Measurements from ENCODE around the gene PHACTR4.
"Not testable (repeated sequence)": the region's sequence is repeated elsewhere in the genome, so short reads cannot be mapped to it uniquely, and the experiment has no call there.

Gene PHACTR4

DNA sequence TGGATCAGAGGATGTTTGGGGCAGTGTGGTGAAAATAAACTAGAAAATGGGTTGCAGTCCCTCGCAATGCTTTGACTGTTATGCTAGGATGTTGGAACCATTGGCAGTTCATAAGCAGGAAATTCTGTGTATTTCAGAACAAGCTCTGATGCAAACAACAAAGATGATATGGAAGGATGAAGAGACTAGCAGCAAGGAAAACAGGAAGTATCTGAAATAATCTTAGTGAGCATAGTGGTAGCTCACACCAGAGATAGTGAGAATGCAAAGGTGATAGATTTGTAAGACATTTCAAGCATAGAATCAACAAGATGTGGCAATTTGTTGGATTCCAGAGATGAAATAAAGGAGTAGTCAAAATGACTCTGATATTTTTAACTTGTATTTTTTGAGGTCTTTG lies 125.2 kb downstream of the PHACTR4 start:
- DNase-seq (ENCODE audit: low read depth, low spot score): no peak

DNA sequence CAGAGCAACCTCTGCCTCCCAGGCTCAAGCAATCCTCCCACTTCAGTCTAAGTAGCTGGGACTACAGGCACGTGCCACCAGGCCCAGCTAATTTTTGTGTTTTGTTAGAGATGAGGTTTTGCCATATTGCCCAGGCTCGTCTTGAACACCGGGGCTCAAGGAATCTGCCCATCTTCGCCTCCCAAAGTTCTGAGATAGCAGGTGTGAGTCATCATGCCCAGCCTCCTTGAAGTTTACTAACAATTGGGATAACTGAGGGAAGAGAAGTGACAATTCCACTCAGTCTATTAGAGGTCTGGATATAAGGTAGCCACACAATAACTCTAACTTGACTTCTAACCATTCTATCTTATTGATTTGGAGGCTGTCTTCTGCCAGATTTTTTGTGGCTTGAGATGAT lies 130.0 kb downstream of the PHACTR4 start:
- DNase-seq (ENCODE audit: low read depth, low spot score): no peak

DNA sequence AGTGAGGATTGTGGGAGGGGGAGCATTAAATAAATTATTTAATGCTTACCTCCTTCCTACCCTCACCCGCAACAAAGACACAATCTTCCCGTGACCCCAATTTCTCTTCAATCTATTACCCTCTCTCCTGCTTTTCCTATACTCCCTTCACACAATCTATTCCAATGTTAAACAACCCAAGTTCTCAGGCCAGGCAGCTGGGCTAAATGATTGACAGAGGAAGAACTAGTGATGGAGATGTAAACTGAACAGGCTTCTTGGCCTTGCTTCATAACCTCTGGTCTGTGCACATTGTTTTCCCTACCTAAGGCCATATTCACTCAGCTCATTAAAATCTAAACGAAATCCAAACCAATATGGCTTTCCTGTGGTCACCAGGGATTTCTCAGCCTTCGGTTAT lies 132.4 kb downstream of the PHACTR4 start:
- DNase-seq (ENCODE audit: low read depth, low spot score): no peak

DNA sequence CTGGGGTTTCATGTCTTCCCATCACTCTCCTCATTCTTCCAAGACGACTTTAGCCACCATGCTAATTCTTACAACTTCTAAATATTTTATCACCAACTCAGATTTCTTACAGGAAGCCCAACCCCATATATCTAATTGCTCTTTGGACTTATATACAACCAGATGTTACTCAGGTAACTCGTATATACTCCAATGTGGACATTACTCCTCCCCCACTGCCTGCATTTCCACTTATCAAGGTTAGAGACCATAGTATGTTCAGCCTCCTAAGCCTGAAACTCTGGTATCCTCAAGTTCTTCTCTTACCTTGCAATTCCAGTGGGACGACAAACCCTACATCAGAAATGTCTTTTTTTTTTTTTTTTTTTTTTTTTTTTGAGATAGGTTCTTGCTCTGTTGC lies 133.6 kb downstream of the PHACTR4 start:
- DNase-seq (ENCODE audit: low read depth, low spot score): no peak

DNA sequence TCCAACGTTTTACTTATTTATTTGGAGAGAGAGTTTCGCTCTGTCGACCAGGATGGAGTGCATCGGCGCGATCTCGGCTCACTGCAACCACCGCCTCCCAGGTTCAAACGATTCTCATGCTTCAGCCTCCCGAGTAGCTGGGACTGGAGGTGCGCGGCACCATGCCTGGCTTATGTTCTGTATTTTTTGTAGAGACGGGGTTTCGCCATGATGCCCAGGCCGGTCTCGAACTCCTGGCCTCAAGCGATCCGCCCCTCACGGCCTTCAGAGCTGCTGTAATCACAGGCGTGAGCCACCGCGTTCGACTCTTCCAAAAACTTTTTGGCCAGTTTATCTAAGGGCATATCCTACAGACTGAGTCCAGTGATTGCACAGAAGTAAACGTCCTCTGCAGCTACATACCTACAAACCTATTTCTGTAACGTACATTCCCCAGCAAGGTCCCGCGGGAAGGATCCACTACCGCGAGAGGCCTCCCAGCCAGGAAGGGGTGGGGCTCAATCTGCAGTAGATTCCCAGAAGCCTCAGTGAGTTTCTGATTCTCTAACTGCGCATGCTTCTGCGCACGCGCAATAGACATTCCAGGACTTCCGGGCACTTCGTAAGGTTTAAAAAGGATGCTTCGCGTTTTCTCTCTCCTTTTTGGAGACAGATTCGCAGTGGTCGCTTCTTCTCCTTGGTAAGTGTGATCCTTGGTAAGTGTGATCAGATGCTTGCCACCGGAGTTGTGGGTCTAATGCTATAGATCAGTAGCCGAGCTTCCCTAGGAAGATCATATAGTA lies 136.1 kb downstream of the PHACTR4 start, which contains the start of gene RCC1:
RCC1 (plus strand) TSS at position 638 of the 782 bp plus-strand sequence. CDS start 23,824 bp downstream, outside the sequence.
- peak; percentile 99 for DNase-seq (ENCODE audit: low read depth, low spot score)

DNA sequence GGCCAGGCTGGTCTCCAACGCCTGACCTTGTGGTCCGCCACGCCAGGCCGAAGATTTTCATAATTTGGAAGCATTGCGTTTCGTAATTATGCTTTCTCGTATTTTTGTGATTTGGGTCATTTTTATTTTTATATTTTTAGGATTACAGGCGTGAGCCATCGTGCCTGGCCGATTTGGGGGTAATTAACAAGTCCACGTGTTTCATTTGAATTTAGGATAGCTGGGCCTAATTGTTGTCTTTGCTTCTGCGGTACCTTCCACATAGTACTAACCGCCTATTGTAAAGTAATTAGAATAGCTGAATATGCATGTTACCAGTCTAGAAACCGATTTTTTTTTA lies 137.3 kb downstream of the PHACTR4 start:
- no peak for DNase-seq (ENCODE audit: low read depth, low spot score)

DNA sequence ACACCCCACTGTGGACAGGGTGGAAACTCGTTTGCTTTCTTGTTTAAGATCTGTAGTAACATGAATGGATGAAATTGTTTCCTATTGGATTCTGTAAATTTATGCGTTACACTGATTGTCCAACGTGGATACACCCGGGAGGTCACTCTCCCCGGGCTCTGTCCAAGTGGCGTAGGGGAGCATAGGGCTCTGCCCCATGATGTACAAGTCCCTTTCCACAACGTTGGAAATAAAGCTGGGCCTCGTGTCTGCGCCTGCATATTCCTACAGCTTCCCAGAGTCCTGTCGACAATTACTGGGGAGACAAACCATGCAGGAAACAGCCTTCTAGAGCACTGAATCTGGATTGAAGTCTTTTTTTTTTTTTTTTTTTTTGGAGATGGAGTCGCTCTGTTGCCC lies 137.7 kb downstream of the PHACTR4 start:
- DNase-seq (ENCODE audit: low read depth, low spot score): peak; percentile 32

DNA sequence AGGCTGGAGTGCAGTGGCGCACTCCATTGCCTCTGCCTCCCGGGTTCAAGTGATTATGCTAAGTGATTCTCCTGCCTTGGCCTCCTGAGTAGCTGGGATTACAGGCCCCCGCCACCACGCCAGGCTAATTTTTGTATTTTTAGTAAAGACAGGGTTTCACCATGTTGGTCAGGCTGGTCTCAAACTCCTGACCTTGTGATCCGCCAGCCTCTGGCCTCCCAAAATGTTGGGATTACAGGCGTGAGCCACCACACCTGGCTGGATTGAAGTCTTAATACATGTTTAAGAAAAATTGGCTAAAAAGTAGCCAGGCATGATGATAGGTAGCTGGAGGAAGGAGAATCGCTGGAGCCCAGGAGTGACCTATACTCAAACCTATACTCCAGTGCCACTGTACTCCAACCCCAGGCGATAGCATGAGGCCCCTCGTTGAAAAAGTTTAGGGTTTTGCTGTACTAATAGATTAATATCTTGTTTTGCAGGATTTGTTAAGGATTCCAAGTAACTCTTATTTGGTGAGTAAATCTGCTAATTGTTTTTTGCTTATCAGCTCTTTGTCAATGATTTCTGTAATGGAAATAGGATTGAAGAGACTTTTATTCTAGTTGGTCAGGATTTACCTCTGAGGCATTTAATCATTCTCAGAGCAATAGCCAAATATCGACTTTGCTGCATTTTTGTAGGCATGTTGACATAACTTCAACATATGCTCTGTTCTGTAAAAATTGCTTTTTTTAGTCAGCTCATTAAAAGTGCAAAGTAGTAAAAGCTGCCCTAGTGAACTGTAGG lies 138.3 kb downstream of the PHACTR4 start:
- DNase-seq (ENCODE audit: low read depth, low spot score): no peak

DNA sequence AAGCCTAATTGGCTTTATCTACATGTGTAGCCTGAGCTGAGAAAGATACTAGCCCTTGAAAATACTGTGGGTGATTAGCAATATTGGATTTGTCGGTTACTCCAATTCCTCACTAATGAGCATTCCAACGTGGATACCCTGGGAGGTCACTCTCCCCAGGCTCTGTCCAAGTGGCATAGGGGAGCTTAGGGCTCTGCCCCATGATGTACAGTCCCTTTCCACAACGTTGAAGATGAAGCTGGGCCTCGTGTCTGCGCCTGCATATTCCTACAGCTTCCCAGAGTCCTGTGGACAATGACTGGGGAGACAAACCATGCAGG lies 138.9 kb downstream of the PHACTR4 start:
- DNase-seq (ENCODE audit: low read depth, low spot score): peak; percentile 46

DNA sequence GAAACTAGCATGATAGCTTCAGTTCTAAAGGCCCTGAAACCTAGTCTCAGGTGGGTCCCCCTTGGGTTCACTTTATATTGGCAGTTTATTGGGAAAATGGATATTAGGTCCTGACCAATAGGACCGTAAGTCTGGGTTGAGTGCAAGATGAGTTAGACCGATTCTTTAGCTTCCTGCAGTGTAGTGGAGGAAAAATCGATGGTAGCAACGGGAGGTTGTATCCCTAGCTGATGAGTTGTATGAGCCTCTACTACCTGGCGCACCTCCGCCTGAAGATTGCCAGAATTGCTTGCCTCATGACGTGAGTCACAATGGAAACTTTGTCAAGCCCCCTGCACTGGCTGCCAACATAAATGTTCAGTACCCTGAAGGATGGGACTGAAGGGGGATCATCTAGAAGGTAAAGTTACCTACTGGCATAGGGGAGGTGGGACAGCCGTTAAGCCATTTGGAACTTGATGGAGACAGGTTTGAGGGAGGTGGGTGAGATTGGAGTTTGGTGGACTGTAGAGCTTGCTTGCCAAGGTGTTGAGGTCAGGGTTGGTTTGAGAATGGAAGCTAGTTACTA lies 140.2 kb downstream of the PHACTR4 start:
- DNase-seq (ENCODE audit: low read depth, low spot score): peak; percentile 40

DNA sequence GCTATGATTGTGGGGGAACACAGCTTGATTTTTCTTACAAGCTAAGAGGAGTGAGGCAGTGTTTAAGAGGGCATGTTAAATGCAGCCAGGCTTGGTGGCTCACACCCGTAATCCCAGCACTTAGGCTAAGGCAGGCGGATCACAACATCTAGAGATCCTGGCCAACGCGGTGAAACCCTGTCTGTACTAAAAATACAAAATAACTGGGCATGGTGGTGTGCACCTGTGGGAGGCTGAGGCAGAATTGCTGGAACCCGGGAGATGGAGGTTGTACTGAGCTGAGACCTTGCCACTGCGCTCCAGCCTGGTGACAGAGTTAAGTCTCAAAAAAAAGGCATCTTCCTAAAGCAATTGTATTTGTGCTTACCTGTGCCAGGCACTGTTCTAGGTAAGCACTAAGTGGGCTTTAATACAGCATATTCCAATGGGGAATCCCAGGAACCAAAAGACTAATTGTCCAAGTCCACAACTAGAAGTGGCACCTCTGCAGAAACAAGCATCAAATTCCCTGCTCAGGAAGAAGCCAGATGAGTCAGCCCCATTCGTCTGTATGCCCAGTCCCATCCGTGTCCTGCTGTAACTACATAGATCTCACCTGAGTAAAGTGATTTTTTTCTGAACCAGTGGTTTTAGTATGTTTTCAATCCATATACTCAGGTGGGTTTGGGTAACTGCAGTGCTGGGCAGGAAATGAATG lies 140.9 kb downstream of the PHACTR4 start:
- peak; percentile 45 for DNase-seq (ENCODE audit: low read depth, low spot score)

DNA sequence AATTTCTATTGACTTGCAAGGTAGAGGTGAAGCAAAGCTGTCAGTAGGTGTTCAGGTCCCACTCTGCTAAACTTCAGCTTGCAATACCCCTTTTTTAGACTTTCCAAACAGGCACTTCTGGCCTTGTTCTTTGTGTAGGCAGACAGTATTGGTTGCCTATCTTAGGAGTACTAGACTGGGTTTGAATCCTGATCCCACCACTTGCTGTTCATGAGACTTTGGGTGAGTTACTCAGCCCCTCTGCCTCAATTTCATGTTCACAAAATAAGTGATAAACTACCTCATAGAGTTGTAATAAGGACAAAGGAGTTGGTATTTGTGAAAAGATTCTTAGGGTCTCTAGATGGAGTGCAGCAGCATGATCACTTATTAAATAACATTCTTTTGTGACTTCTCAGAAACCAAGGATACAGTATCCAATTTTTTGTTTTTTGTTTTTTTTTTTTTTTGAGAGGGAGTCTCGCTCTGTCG lies 141.5 kb downstream of the PHACTR4 start:
- DNase-seq (ENCODE audit: low read depth, low spot score): peak; percentile 26

DNA sequence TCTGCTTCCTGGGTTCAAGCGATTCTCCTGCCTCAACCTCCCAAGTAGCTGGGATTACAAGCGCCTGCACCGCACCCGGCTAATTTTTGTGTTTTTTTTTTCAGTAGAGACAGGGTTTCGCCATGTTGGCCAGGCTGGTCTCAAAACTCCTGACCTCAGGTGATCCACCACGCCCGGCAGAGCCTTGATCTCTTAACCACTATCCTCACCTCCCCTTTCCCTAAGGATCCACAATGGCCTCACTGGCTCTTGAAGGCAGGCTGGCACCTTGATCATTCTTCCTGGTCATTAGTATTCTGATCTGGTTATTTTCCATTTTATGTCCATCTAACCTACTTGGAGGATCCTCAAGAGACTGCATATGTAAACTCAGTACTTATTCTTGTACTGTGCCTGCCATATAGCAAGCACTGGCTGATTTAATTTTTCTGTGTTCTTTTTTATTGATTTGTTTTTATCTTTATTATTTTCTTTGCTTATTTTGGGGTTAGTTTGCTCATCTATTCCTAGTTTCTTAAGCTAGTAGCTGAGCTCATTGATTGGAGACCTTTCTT lies 142.6 kb downstream of the PHACTR4 start:
- no peak for DNase-seq (ENCODE audit: low read depth, low spot score)

DNA sequence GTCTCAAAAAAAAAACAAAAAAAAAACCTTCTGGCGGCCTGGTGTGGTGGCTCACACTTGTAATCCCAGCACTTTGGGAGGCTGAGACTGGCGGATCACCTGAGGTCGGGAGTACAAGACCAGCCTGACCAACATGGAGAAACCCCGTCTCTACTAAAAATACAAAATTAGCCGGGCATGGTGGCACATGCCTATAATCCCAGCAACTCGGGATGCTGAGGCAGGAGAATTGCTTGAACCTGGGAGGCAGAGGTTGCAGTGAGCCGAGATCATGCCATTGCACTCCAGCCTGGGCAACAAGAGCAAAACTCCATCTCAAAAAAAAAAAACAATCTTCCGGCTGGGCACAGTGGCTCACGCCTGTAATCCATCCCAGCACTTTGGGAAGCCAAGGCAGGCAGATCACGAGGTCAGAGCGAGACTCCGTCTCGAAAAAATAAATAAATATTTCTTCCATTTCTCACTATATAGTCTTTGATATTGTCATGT lies 144.9 kb downstream of the PHACTR4 start:
- not testable (repeated sequence) for DNase-seq (ENCODE audit: low read depth, low spot score)

DNA sequence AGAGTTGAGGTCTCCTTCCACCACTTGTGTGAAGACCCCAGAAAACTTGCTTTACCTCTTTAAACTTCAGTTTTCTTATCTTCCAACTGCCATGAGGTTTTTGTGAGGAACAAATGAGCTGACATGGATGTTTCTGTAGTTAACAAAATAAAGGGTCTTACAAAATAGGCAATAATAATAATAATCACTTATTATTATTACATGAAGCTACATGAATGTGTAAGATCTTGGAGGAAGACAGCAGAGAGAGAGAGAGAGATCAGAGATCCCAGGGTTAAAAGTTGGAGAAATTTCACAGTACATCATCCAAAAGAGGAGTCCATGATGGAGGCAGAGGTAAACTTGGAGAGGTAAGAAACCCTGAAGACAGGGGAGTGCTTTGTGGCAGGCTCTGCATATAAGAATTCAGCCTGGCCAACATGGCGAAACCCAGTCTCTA lies 147.0 kb downstream of the PHACTR4 start:
- no peak for DNase-seq (ENCODE audit: low read depth, low spot score)

DNA sequence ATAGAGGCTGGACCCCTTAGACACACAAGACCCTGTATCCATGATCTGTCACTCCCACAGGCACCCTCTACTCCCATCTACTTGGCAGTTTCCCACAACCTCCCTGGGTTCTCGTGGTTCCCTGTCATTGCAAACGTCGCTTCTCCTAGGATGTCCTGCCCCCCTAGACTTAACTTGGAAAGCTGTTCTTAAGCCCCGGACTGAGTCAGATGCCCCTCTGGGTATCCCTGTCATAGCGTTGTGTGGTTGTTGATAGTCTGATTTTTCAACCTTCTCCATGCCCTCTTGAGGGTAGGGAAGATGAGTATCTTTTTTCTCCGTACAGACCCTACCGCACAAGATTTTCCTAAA lies 148.1 kb downstream of the PHACTR4 start:
- peak; percentile 35 for DNase-seq (ENCODE audit: low read depth, low spot score)

DNA sequence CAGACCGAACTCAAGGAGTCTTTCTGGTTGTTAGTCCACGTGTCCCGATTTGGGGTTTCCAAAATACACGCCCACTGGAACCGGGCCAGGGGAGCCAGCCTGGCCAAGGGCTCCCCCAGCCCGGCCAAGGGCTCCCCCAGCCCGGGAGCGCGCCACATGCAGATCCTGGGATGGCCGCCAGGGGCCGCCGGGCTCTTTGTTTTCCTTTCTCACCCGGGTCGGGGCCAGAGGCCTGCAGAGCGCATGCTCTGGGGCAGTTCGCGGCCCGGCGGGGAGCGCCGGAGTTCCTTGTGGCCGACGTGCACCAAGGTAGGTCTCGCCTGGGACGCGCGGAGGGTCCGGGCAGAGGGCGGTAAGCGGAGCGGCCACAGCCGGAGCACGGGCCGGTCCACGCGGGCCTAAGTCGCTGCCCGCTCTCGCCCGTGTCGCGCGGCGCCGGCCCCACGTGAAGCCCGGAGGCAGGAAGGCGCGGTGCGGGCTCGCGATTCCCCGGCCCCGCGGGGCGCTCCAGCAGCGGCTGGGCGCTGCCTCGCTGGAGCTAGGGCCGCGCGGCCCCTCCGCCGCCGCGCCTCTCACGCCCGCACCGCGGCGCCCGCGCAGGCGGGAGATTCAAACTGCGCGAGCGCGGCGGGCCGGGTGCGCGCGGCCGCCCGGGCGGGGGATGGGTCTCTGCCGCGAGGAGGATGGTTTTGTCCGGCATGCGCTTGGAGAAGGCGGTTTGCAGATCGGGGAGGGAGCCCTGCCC lies 148.6 kb downstream of the PHACTR4 start:
- peak; percentile 96 for DNase-seq (ENCODE audit: low read depth, low spot score)

DNA sequence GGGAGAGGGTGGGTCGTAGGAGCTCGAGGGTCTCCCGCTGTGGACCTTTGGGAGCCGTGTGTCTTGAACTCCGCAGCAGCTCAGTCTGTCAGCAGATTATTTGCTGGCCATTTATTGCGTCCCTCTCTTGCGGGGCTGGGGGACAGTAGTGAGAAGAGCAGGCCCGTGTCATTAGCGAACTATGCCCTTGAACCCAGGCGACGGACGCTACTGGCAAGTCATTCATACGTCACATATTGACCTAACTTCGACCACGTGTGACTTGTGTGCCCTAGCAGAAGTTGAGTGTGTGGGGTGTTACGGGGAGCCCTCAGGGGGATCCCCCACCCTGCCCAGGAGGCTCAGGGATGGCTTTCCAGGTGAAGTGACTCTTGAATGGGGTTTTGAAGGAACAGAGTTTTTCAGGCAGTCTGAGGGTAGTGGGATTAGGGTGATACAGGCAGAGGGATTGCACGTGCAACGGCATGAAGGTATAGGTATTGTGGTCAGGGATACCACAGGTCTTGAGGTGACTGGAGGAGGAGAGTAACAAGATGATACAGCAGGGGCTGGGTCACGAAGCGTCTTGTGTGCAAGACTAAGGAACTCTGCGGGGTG lies 149.3 kb downstream of the PHACTR4 start:
- DNase-seq (ENCODE audit: low read depth, low spot score): no peak

DNA sequence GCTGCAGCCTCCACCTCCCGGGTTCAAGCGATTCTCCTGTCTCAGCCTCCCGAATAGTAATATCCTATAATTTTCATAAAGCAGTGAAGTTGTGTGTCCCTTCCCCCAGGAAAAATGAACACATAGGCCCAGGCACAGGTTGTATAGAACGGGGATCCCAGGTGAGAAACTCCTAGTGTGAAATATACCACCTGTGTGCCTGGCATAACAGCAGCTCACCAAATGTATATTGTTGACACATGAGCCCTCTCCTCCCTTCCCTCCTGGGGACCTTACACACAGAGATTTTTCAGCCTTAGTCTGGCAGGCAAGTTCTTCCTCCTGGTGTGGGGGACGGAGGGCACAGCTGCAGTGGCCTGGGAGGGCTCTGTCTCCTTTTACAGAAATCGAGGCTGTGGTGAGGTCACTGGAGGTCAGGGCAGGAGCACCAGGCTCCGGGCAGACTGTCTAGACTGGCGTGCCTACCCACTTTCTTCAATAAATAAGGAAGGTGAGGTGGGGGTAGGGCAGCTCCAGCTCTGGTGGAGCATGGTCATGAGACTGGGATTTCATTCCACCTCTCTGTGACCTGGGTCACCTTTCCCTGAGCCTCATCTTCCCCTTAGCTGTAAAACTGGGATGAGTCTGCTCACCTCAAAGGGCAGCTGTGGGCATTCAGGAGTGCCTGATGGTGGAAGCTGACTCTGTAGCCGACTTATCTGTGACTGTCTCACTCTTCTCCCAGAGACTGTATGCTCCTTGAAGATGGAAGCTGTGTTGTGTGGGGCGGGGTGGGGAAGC lies 150.6 kb downstream of the PHACTR4 start:
- no peak for DNase-seq (ENCODE audit: low read depth, low spot score)

DNA sequence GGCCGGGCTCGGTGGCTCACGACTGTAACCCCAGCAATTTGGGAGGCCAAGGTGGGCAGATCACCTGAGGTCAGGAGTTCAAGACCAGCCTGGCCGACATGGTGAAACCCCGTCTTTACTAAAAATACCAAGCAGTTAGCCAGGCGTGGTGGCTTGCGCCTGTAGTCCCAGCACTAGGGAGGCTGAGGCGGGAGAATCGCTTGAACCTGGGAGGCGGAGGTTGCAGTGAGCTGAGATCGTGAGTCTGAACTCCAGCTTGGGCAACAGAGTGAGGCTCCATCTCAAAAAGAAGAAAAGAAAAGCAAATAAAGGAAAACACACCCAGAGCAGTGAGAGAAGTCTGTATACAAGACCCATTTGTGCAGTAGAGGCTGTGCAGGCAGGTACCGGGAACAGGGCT lies 151.3 kb downstream of the PHACTR4 start:
- not testable (repeated sequence) for DNase-seq (ENCODE audit: low read depth, low spot score)

Measured in astrocyte of the hippocampus (primary cell).